ENCODE results near the gene FTMT. TPM values are rescaled to one million over a fixed set of nuclear protein-coding genes. Genes with fewer than 3 reads are reported as not detected.
A peak's percentile ranks its signal among the peaks of the same experiment; 100 is the strongest.

The FTMT gene
- total and polyA plus RNA-seq, 8 donors = not detected

DNA sequence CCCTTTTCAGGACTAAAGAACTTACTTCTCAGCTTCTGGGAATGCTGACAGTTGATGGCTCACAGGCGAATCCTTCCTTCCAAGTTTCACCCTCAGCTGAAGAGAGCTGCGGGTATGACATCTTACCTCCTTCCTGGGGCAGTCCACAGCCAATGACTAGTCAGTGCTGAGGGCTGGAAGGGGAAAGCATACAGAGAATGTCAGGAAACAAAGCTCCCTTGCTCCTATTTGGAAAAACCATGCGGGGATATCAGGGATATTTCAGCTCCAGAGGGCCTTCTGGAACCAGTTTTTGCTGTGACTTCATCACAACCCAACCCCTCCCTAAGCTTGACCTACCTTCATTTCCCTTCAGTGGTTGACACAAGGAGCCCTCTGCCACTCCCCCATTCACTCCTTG is 15.7 kb downstream of the FTMT start:
- Histone ChIP-seq H3K4me3 (no peak overlapping the region), H3K4me1 (no peaks in the 10 kb centered on the region), H3K9me3 (no peaks in the 10 kb centered on the region), H3K36me3 (no peaks in the 10 kb centered on the region), H3K27ac (no peak overlapping the region), H3K27me3 (no peaks in the 10 kb centered on the region)
- intact Hi-C loops (cut with DNase I; ENCODE audit: low total_unique reads) = no loop called here
- no peak for TF ChIP-seq EP300 (IDR thresholded peaks at IDR 0.05)
- TF ChIP-seq, protein P1, sequence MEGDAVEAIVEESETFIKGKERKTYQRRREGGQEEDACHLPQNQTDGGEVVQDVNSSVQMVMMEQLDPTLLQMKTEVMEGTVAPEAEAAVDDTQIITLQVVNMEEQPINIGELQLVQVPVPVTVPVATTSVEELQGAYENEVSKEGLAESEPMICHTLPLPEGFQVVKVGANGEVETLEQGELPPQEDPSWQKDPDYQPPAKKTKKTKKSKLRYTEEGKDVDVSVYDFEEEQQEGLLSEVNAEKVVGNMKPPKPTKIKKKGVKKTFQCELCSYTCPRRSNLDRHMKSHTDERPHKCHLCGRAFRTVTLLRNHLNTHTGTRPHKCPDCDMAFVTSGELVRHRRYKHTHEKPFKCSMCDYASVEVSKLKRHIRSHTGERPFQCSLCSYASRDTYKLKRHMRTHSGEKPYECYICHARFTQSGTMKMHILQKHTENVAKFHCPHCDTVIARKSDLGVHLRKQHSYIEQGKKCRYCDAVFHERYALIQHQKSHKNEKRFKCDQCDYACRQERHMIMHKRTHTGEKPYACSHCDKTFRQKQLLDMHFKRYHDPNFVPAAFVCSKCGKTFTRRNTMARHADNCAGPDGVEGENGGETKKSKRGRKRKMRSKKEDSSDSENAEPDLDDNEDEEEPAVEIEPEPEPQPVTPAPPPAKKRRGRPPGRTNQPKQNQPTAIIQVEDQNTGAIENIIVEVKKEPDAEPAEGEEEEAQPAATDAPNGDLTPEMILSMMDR (IDR thresholded peaks at IDR 0.05) = no peak
- no peak for TF ChIP-seq POLR2A (IDR thresholded peaks at IDR 0.05)
- no peak for TF ChIP-seq POLR2AphosphoS5 (IDR thresholded peaks at IDR 0.05)
- DNase-seq = peak in 1 of 2 donors; percentile 7
- 59 to 83% (median 76%) methylated on average over 3 of the region's 3 CpGs for WGBS, 5 donors

DNA sequence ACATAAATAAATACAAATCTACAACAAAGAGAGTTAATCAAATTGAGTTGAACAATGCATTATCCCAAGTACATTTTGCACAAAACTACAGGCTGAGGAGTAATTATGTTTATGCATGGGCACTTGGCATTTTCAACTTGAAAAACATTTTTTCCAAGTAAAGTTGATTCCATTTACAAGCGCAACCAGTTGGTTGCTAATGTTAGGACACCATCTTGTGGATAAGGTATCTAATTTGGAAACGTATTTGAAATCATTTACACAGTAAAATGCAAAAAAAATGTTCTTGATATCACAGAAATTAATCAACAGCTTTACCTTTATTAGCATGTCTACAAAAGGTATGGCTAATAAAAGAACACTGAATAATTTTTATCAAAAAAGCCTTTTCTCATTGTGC is 18.8 kb downstream of the FTMT start:
- no peak overlapping the region for H3K27ac ChIP-seq
- no peaks in the 10 kb centered on the region for H3K27me3 ChIP-seq
- no peaks in the 10 kb centered on the region for H3K9me3 ChIP-seq
- no peak overlapping the region for H3K4me3 ChIP-seq
- intact Hi-C loops (cut with DNase I; ENCODE audit: low total_unique reads) = no loop called here
- H3K4me1 ChIP-seq = no peaks in the 10 kb centered on the region
- WGBS, 5 donors = 21 to 34% (median 28%) methylated on average over 2 of the region's 2 CpGs
- DNase-seq = peak in 1 of 2 donors; percentile 43
- H3K36me3 ChIP-seq = no peaks in the 10 kb centered on the region
- TF ChIP-seq POLR2A (IDR thresholded peaks at IDR 0.05) = no peak
- TF ChIP-seq, protein P1 (IDR thresholded peaks at IDR 0.05) = peak in 1 of 7 experiments; percentile 24

DNA sequence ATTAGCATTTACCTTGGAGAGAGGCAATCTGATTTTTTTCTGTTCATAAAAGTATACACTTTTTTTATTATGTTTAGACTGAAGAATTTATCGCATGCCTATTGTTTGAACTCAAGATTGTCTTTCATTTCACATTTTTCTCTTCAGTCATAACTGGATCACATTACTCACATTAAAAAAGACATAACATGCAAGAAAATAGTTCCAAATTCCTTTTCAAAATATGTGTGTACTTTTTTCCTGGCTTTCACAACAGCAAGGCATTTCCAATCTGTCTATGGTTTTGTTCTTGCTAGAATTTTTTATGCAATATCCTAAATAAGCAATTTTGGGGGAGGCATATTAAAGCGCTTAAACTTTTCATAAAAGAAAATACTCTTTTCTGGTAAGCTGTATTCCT is 21.2 kb downstream of the FTMT start:
- Histone ChIP-seq H3K27ac (no peak overlapping the region), H3K27me3 (no peaks in the 10 kb centered on the region), H3K4me3 (no peak overlapping the region), H3K9me3 (no peaks in the 10 kb centered on the region), H3K36me3 (no peaks in the 10 kb centered on the region), H3K4me1 (no peaks in the 10 kb centered on the region)
- TF ChIP-seq, protein P1 (IDR thresholded peaks at IDR 0.05) = no peak
- TF ChIP-seq POLR2A (IDR thresholded peaks at IDR 0.05) = no peak
- no peak for TF ChIP-seq EP300 (IDR thresholded peaks at IDR 0.05)
- TF ChIP-seq POLR2AphosphoS5 (IDR thresholded peaks at IDR 0.05) = no peak
- 85 to 94% (median 91%) methylated on average over 2 of the region's 2 CpGs for WGBS, 5 donors
- intact Hi-C loops (cut with DNase I; ENCODE audit: low total_unique reads) = no loop called here
- DNase-seq = no peak

DNA sequence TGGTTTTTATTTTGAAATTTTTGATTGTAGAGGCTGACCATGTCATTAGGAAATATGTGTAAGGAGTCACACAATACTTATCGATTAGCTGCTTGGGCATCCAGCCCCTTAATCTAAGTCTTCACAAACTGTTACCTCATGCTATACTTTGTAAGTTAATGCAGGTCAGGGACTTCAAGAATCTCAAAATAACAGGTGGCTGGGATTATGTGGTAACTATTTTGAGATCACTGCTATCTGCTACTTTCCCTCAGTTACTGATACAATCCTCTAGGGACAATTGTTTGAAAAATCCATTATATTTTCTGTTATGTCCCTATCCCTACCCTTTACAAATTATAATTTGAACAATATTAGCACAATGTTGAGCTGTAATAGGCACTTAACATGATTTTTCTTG is 21.7 kb downstream of the FTMT start:
- no peaks in the 10 kb centered on the region for H3K36me3 ChIP-seq
- intact Hi-C loops (cut with DNase I; ENCODE audit: low total_unique reads) = no loop called here

DNA sequence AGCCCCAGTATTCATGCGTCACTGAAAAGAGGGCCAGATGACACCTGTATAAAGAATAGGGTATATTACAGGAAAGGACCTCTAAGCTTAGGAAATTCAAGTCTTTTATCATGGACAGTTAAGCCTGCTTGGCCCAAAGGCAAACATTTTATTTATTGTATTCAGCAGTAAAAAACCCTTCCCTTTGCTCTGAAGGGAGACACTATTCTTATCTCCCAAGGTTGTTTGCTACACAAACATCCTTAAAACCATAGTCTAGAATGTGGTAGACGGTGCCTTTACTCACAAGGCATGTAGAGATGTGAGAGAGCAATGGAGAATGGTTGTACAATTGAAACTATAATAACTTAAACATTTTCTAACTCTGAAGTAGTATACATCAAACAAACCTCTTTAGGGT is 33.9 kb downstream of the FTMT start:
- WGBS, 5 donors = 36 to 64% (median 45%) methylated on average over 2 of the region's 2 CpGs
- intact Hi-C loops (cut with DNase I; ENCODE audit: low total_unique reads) = no loop called here
- TF ChIP-seq, protein P1 (IDR thresholded peaks at IDR 0.05) = no peak
- no peak for TF ChIP-seq EP300 (IDR thresholded peaks at IDR 0.05)
- no peak for TF ChIP-seq POLR2A (IDR thresholded peaks at IDR 0.05)
- TF ChIP-seq POLR2AphosphoS5 (IDR thresholded peaks at IDR 0.05) = no peak

More for the DNA sequence above, 21.7 kb downstream of the FTMT start:
- no peaks in the 10 kb centered on the region for H3K9me3 ChIP-seq
- H3K4me3 ChIP-seq = no peak overlapping the region
- DNase-seq = no peak
- TF ChIP-seq POLR2AphosphoS5 (IDR thresholded peaks at IDR 0.05) = no peak
- no peak for TF ChIP-seq POLR2A (IDR thresholded peaks at IDR 0.05)
- no peak overlapping the region for H3K27ac ChIP-seq
- no peaks in the 10 kb centered on the region for H3K4me1 ChIP-seq
- no peaks in the 10 kb centered on the region for H3K27me3 ChIP-seq
- 83 to 91% (median 87%) methylated on average over 1 of the region's 1 CpG for WGBS, 5 donors

More for the DNA sequence above, 33.9 kb downstream of the FTMT start:
- H3K27ac ChIP-seq = no peak overlapping the region
- no peaks in the 10 kb centered on the region for H3K36me3 ChIP-seq
- H3K4me3 ChIP-seq = no peak overlapping the region
- no peak for DNase-seq
- H3K27me3 ChIP-seq = no peaks in the 10 kb centered on the region
- H3K9me3 ChIP-seq = no peaks in the 10 kb centered on the region
- H3K4me1 ChIP-seq = no peaks in the 10 kb centered on the region

Data from stomach (tissue), 9 donors.